CD14-positive monocyte (primary cell): ENCODE data around the gene ARL9. TPM values are rescaled to one million over a fixed set of nuclear protein-coding genes. Genes with fewer than 3 reads are reported as not detected.

Source experiments
- DNase-seq, 3 donors: peaks; one replicate each; pipeline ENCODE4 v3.0.0-alpha.2; 2011 to 2022
- H2AFZ ChIP-seq: 2 replicates; pipeline ENCODE4 v1.6.0; 2012; ENCODE audit warnings: mild to moderate bottlenecking, low read depth, low read length, inconsistent platforms; ENCODE audit not compliant: insufficient read depth, poor library complexity, severe bottlenecking
- H3K27ac ChIP-seq, 2 donors: 1 replicate in 1 of 2; 2 replicates in 1 of 2; pipeline ENCODE4 v1.5.1; 2012 to 2013; ENCODE audit warnings: low read length in 2 of 2, control low read depth in 1 of 2, inconsistent platforms in 1 of 2, low read depth in 1 of 2, mild to moderate bottlenecking in 1 of 2
- H3K27me3 ChIP-seq, 2 donors: one replicate each; pipeline versions ENCODE4 v1.6.0 to v1.6.1; 2011 to 2013; ENCODE audit warnings: low read length in 2 of 2; ENCODE audit not compliant: control insufficient read depth in 2 of 2, insufficient read depth in 2 of 2
- H3K36me3 ChIP-seq, 2 donors: replicated peaks in 1 of 2; 1 replicate in 1 of 2; 2 replicates in 1 of 2; pipeline versions ENCODE4 v1.5.1 to v1.6.1; 2012 to 2013; ENCODE audit warnings: low read length in 2 of 2, control low read depth in 1 of 2, inconsistent platforms in 1 of 2, mild to moderate bottlenecking in 1 of 2; ENCODE audit not compliant: insufficient read depth in 2 of 2, control insufficient read depth in 1 of 2
- H3K4me1 ChIP-seq, 2 donors: 1 replicate in 1 of 2; 2 replicates in 1 of 2; pipeline versions ENCODE4 v1.5.1 to v1.6.1; 2012 to 2013; ENCODE audit warnings: low read length in 2 of 2, control low read depth in 1 of 2, inconsistent platforms in 1 of 2, mild to moderate bottlenecking in 1 of 2, moderate library complexity in 1 of 2; ENCODE audit not compliant: insufficient read depth in 2 of 2, control insufficient read depth in 1 of 2
- H3K4me2 ChIP-seq: replicated peaks from 2 replicates; pipeline ENCODE3; 2012; ENCODE audit warnings: low read length, moderate library complexity, mild to moderate bottlenecking; ENCODE audit not compliant: poor library complexity, severe bottlenecking; ENCODE audit errors: extremely low read depth
- H3K4me3 ChIP-seq, 3 experiments: fragments of 200-600 bp in 1 of 3; sonication (generic) in 1 of 3; replicated peaks in 1 of 3; 1 replicate in 2 of 3; 2 replicates in 1 of 3; pipeline ENCODE4 v1.5.1; 2011 to 2013; ENCODE audit warnings: low read length in 3 of 3, mild to moderate bottlenecking in 3 of 3, control low read depth in 2 of 3, low read depth in 2 of 3, inconsistent platforms in 1 of 3, moderate library complexity in 1 of 3
- H3K79me2 ChIP-seq: 2 replicates; pipeline ENCODE4 v1.6.0; 2012; ENCODE audit warnings: mild to moderate bottlenecking, control low read depth, inconsistent platforms, low read length, moderate library complexity; ENCODE audit not compliant: insufficient read depth
- H3K9ac ChIP-seq: 2 replicates; pipeline ENCODE4 v1.6.0; 2017; ENCODE audit warnings: low read length, mild to moderate bottlenecking; ENCODE audit not compliant: insufficient read depth, poor library complexity, severe bottlenecking
- H3K9me3 ChIP-seq, 2 donors: replicated peaks in 1 of 2; 1 replicate in 1 of 2; 2 replicates in 1 of 2; pipeline versions ENCODE4 v1.5.1 to v1.6.1; 2012 to 2013; ENCODE audit warnings: low read length in 2 of 2, control low read depth in 1 of 2; ENCODE audit not compliant: control insufficient read depth in 1 of 2, insufficient read depth in 1 of 2
- H4K20me1 ChIP-seq: 2 replicates; pipeline ENCODE4 v1.6.0; 2012; ENCODE audit warnings: mild to moderate bottlenecking, low read length, control low read depth, moderate library complexity; ENCODE audit not compliant: insufficient read depth
- H3K27ac Mint-ChIP-seq, 7 donors: one replicate each; pipeline ENCODE4 v1.8.0; 2020; ENCODE audit warnings: mild to moderate bottlenecking in 7 of 7, mixed read lengths in 7 of 7, moderate library complexity in 6 of 7, inconsistent platforms in 2 of 7
- H3K27me3 Mint-ChIP-seq, 3 donors: one replicate each; pipeline ENCODE4 v1.8.0; 2021 to 2022; ENCODE audit warnings: low read depth in 3 of 3, mild to moderate bottlenecking in 3 of 3, mixed read lengths in 3 of 3, moderate library complexity in 3 of 3, inconsistent platforms in 1 of 3
- H3K36me3 Mint-ChIP-seq, 2 donors: one replicate each; pipeline ENCODE4 v1.8.0; 2020; ENCODE audit warnings: mixed read lengths in 2 of 2, inconsistent platforms in 1 of 2, mild to moderate bottlenecking in 1 of 2
- H3K4me1 Mint-ChIP-seq: one replicate; pipeline ENCODE4 v1.8.0; 2020; ENCODE audit warnings: mild to moderate bottlenecking, mixed read lengths
- H3K4me3 Mint-ChIP-seq, 2 donors: one replicate each; pipeline ENCODE4 v1.8.0; 2020; ENCODE audit warnings: mild to moderate bottlenecking in 2 of 2, mixed read lengths in 2 of 2, moderate library complexity in 1 of 2
- H3K9me3 Mint-ChIP-seq, 7 donors: one replicate each; pipeline ENCODE4 v1.8.0; 2020 to 2022; ENCODE audit warnings: mixed read lengths in 7 of 7, mild to moderate bottlenecking in 6 of 7, moderate library complexity in 6 of 7, inconsistent platforms in 2 of 7
- CTCF ChIP-seq: fragments of 200-600 bp; IDR thresholded peaks from one replicate; pipeline ENCODE4 v1.8.0; 2022; ENCODE audit warnings: antibody characterized with exemption, mild to moderate bottlenecking
- WGBS: methylation state at CpG from one replicate; pipeline ENCODE4 v1.1.5; 2013; ENCODE audit warnings: missing lambda C conversion rate; ENCODE audit not compliant: insufficient coverage; 5-methylcytosine and 5-hydroxymethylcytosine counted together
- intact Hi-C, 2 donors: fragments of 100-400 bp; cut with micrococcal nuclease; formaldehyde crosslinking; loops; one replicate each; pipeline versions ENCODE4 v1.15.0 to v1.15.1; 2023
- polyA plus RNA-seq, 3 donors: library from polyadenylated mRNA; depleted of rRNA in 1 of 3; unstranded in 2 of 3; stranded (reverse) in 1 of 3; fragments of 300-500 nt in 2 of 3; fragments of >200 nt in 1 of 3; fragmentation: Illumina TruSeq in 2 of 3; gene quantifications; 1 replicate in 2 of 3; 2 replicates in 1 of 3; pipeline ENCODE4 v1.2.3, GENCODE V29; 2012 to 2021

Gene ARL9
- polyA plus RNA-seq, 3 donors = not detected

GRCh38 chr4:56480691-56481090, 24.9 kb upstream of the ARL9 start:
- DNase-seq = no peak
- Histone ChIP-seq H3K4me1 (no peaks in the 10 kb centered on the region), H3K9ac (no peak overlapping the region), H3K36me3 (peaks cover 90 to 100% of the 10 kb centered on the region in 2 donors), H3K27ac (no peak overlapping the region), H3K4me3 (no peak overlapping the region), H3K9me3 (no peaks in the 10 kb centered on the region), H3K4me2 (no peak overlapping the region), H4K20me1 (no peaks in the 10 kb centered on the region), H3K79me2 (no peaks in the 10 kb centered on the region), H2AFZ (no peak overlapping the region), H3K27me3 (no peaks in the 10 kb centered on the region)
- TF ChIP-seq CTCF = no peak
- Mint-ChIP-seq H3K27me3 (no peaks in the 10 kb centered on the region), H3K4me1 (peaks cover 4% of the 10 kb centered on the region), H3K36me3 (peaks cover 73 to 91% of the 10 kb centered on the region in 2 donors), H3K9me3 (no peaks in the 10 kb centered on the region), H3K27ac (no peak overlapping the region), H3K4me3 (no peak overlapping the region)
- WGBS = 88% methylated on average over 1 of the region's 3 CpGs
- intact Hi-C loops = no loop called here

DNA sequence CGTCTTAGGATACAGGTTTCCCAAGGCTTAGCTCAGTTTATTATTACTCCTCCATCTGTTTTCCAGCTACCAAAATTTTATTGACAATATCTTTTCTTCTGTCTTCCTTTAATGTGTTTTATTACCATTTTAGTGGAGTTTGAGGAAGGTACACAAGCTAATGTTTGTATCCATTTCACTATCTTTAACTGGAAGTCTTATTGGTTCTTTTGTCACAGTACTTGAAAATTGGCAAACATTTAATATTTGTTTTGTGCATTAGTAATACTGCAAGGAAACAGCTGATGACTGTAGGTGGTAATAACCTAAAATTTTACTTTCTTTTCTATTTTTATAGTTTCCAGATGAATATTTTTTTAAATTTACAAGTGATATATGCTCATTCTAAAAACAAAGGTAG, 9.3 kb upstream of the ARL9 start:
- Histone ChIP-seq H2AFZ (no peak overlapping the region), H3K9me3 (no peaks in the 10 kb centered on the region), H4K20me1 (no peaks in the 10 kb centered on the region), H3K36me3 (peaks cover 63 to 87% of the 10 kb centered on the region in 2 donors), H3K4me3 (no peak overlapping the region), H3K9ac (no peak overlapping the region), H3K79me2 (no peaks in the 10 kb centered on the region), H3K4me1 (no peaks in the 10 kb centered on the region), H3K27ac (no peak overlapping the region), H3K27me3 (no peaks in the 10 kb centered on the region), H3K4me2 (no peak overlapping the region)
- TF ChIP-seq CTCF = no peak
- Mint-ChIP-seq H3K27ac (no peak overlapping the region), H3K36me3 (peaks cover 72 to 90% of the 10 kb centered on the region in 2 donors), H3K4me1 (no peaks in the 10 kb centered on the region), H3K9me3 (no peaks in the 10 kb centered on the region), H3K27me3 (no peaks in the 10 kb centered on the region), H3K4me3 (no peak overlapping the region)
- intact Hi-C loops = no loop called here
- DNase-seq = no peak
- WGBS = no CpG with 5 or more reads among the region's 1 CpG
